ENCODE results near the gene PHRF1. TPM values are rescaled to one million over a fixed set of nuclear protein-coding genes. Genes with fewer than 3 reads are reported as not detected.

The PHRF1 gene, protein sequence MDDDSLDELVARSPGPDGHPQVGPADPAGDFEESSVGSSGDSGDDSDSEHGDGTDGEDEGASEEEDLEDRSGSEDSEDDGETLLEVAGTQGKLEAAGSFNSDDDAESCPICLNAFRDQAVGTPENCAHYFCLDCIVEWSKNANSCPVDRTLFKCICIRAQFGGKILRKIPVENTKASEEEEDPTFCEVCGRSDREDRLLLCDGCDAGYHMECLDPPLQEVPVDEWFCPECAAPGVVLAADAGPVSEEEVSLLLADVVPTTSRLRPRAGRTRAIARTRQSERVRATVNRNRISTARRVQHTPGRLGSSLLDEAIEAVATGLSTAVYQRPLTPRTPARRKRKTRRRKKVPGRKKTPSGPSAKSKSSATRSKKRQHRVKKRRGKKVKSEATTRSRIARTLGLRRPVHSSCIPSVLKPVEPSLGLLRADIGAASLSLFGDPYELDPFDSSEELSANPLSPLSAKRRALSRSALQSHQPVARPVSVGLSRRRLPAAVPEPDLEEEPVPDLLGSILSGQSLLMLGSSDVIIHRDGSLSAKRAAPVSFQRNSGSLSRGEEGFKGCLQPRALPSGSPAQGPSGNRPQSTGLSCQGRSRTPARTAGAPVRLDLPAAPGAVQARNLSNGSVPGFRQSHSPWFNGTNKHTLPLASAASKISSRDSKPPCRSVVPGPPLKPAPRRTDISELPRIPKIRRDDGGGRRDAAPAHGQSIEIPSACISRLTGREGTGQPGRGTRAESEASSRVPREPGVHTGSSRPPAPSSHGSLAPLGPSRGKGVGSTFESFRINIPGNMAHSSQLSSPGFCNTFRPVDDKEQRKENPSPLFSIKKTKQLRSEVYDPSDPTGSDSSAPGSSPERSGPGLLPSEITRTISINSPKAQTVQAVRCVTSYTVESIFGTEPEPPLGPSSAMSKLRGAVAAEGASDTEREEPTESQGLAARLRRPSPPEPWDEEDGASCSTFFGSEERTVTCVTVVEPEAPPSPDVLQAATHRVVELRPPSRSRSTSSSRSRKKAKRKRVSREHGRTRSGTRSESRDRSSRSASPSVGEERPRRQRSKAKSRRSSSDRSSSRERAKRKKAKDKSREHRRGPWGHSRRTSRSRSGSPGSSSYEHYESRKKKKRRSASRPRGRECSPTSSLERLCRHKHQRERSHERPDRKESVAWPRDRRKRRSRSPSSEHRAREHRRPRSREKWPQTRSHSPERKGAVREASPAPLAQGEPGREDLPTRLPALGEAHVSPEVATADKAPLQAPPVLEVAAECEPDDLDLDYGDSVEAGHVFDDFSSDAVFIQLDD (N-terminal part only)
- total RNA-seq (2012; rRNA removed) (10.9 and 12.2 TPM in 2 replicates), polyA plus RNA-seq (2012; rRNA removed) (17.5 and 23.0 TPM in 2 replicates), Bru-seq, nascent RNA (percentile 83 among the genes with signal in this experiment), BruChase-seq, experiment 1, labeled RNA remaining after a 6-hour chase (percentile 89 among the genes with signal in this experiment), BruChase-seq, experiment 2, labeled RNA remaining after a 2-hour chase (percentile 88 among the genes with signal in this experiment)
- polyA plus RNA-seq (2012; cell fraction: cytosol; rRNA removed), result 16.8 and 17.0 TPM in 2 replicates
- 34.6 and 53.2 TPM in 2 replicates for polyA plus RNA-seq (2012; cell fraction: nucleus; rRNA removed; ENCODE audit: low replicate concordance)
- long read RNA-seq, full-length matches to known transcripts, result 2 of 40 reads
- long read RNA-seq, partial matches to known transcripts, result 34 of 40 reads
- long read RNA-seq, other reads (novel, unspliced or antisense), result 4 of 40 reads

DNA sequence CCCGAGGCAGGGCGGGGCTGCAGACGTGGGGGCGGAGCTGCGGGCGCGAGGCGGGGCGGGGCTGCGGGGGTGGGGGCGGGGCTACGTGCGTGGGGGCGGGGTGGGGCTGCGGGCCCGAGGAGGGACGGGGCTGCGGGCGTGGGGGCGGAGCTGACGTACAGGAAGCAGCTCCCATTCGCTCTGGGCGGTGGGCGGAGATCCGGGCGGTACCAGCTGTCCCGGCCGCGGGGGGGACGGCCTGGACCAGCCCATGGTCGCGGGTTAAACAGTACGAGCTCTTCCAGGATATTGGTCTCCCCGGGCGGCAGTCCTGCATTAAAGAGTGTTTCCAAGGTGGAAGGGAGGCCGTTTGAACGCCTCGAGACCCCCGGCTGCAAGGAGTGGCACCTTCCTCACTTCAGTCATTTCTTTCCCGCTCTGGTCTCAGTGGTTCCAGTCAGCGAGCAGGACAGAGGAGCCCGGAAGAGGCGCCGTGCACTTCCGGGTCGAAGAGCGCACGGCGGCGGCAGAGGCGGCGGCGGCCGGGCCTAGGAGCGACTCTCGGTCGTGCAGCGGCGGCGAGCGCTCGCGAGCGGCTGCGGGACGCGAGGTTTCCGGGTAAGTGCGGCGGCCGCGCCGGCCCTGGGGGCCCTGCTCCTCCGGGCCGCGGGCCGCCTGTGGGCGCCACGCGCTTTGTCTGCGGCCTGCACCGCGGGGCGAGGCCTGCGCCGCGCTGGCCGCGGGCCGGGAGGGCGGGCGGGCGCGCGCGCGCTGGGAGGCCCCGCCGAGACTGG lies at the start of gene PHRF1:
TSS of gene PHRF1 (plus strand) at position 475 of the 773 bp plus-strand sequence. CDS start 5,043 bp downstream, outside the sequence.
- peaks cover 2 to 32% of the 10 kb centered on the region in 2 experiments; a peak in 3 of 4 replicates for H3K79me1 ChIP-seq (ENCODE audit: low read depth in 1 of 2, low read length in 2 of 2)
- CTCF ChIA-PET, result no interaction called here
- H3K36me3 ChIP-seq (ENCODE audit: control insufficient read depth, insufficient read depth, low read length), result peaks cover 3% of the 10 kb centered on the region; the same call in 1 of the 2 replicates
- POLR2A ChIA-PET (ENCODE audit: unreplicated experiment), result no interaction called here
- peak within 1 kb of the TSS; percentile 88 to 100 for H4K8ac ChIP-seq (ENCODE audit: low read depth in 2 of 2, low read length in 2 of 2)
- H3K23ac ChIP-seq (ENCODE audit: low read depth, low read length), result peak within 1 kb of the TSS; percentile 97
- H3K9me3 ChIP-seq (ENCODE audit: control insufficient read depth, insufficient read depth, low read length), result no peaks in the 10 kb centered on the region
- H3K4me3 ChIP-seq (ENCODE audit: insufficient read depth, low read depth, low read length), result peak within 1 kb of the TSS; percentile 96
- H2BK5ac ChIP-seq (ENCODE audit: low read depth, low read length, poor library complexity, severe bottlenecking), result peak within 1 kb of the TSS; percentile 99
- H3K14ac ChIP-seq (replicated peaks; ENCODE audit: low read depth, low read length), result peak within 1 kb of the TSS; percentile 99
- H3K27ac ChIP-seq (ENCODE audit: insufficient read depth, low read length), result peak within 1 kb of the TSS; percentile 95
- dilution Hi-C loops (cut with HindIII; ENCODE audit: low sequenced_read_pairs, unreplicated experiment), result no loop called here
- peak within 1 kb of the TSS; percentile 99 for H4K91ac ChIP-seq (ENCODE audit: insufficient read depth, low read depth, low read length)
- H3K4me2 ChIP-seq (ENCODE audit: low read depth, low read length), result peak within 1 kb of the TSS; percentile 95
- peak within 1 kb of the TSS; percentile 95 for H2BK20ac ChIP-seq (ENCODE audit: low read depth, low read length)
- ATAC-seq (ENCODE audit: low read depth), result peak; percentile 93
- peaks cover 16% of the 10 kb centered on the region for H3K4me1 ChIP-seq (ENCODE audit: control insufficient read depth, insufficient read depth, low read length)
- no peaks in the 10 kb centered on the region; the same call in 1 of the 2 replicates for H3K27me3 ChIP-seq (ENCODE audit: control insufficient read depth, insufficient read depth, low read length)
- H3K4ac ChIP-seq (ENCODE audit: low read depth, low read length), result peak within 1 kb of the TSS; percentile 98
- intact Hi-C loops (cut with micrococcal nuclease), result no loop called here
- H4K20me1 ChIP-seq (ENCODE audit: insufficient read depth, low read length), result peaks cover 49% of the 10 kb centered on the region
- H2BK15ac ChIP-seq (ENCODE audit: low read depth, low read length), result peak within 1 kb of the TSS; percentile 99
- in situ Hi-C loops (cut with MboI; ENCODE audit: low sequenced_read_pairs), result no loop called here
- peak within 1 kb of the TSS; percentile 91 for H4K5ac ChIP-seq (ENCODE audit: low read depth, low read length)
- H2AK9ac ChIP-seq (replicated peaks; ENCODE audit: low read depth, low read length, poor library complexity), result peak within 1 kb of the TSS; percentile 97
- H2BK120ac ChIP-seq (ENCODE audit: low read depth, low read length), result peak within 1 kb of the TSS; percentile 99
- peak within 1 kb of the TSS; percentile 97 for H3K9ac ChIP-seq (ENCODE audit: low read depth, low read length)
- peak within 1 kb of the TSS; percentile 88 for H3K18ac ChIP-seq (ENCODE audit: low read depth, low read length)
- peak within 1 kb of the TSS; percentile 100 for H2AFZ ChIP-seq (replicated peaks; ENCODE audit: low read length, poor library complexity)
- 0% methylated on average over 31 of the region's 99 CpGs; no CpG with 5 or more reads in 1 of the 2 experiments for WGBS, 2 experiments (ENCODE audit: extremely low coverage in 2 of 2, insufficient read length in 1 of 2)
- peak within 1 kb of the TSS; percentile 94 for H2AK5ac ChIP-seq (ENCODE audit: low read depth, low read length)
- DNase-seq, result peak; percentile 92
- BruUV-seq (replicated peaks), result no TSS peak
- peak within 1 kb of the TSS; percentile 99 for H3K56ac ChIP-seq (ENCODE audit: extremely low read depth, insufficient read depth, low read length)
- peaks cover 17% of the 10 kb centered on the region for H3K9me1 ChIP-seq (ENCODE audit: insufficient read depth, low read length)
- TF ChIP-seq, protein P1, sequence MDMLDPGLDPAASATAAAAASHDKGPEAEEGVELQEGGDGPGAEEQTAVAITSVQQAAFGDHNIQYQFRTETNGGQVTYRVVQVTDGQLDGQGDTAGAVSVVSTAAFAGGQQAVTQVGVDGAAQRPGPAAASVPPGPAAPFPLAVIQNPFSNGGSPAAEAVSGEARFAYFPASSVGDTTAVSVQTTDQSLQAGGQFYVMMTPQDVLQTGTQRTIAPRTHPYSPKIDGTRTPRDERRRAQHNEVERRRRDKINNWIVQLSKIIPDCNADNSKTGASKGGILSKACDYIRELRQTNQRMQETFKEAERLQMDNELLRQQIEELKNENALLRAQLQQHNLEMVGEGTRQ (IDR thresholded peaks at IDR 0.05; ENCODE audit: low read depth, low read length), result no peak
- no peak for TF ChIP-seq FOS (IDR thresholded peaks at IDR 0.05; ENCODE audit: low read depth, low read length)
- TF ChIP-seq CHD1 (IDR thresholded peaks at IDR 0.05; ENCODE audit: low read depth, low read length), result peak; percentile 98; the same call in 1 of the 2 replicates
- TF ChIP-seq, protein P2, sequence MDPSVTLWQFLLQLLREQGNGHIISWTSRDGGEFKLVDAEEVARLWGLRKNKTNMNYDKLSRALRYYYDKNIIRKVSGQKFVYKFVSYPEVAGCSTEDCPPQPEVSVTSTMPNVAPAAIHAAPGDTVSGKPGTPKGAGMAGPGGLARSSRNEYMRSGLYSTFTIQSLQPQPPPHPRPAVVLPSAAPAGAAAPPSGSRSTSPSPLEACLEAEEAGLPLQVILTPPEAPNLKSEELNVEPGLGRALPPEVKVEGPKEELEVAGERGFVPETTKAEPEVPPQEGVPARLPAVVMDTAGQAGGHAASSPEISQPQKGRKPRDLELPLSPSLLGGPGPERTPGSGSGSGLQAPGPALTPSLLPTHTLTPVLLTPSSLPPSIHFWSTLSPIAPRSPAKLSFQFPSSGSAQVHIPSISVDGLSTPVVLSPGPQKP (IDR thresholded peaks at IDR 0.05; ENCODE audit: borderline replicate concordance, low read depth, low read length), result no peak
- peak; percentile 99 for TF ChIP-seq BHLHE40 (IDR thresholded peaks at IDR 0.05; ENCODE audit: low read depth, low read length)
- peak; percentile 87 for TF ChIP-seq POLR2A (IDR thresholded peaks at IDR 0.05; ENCODE audit: low read depth, low read length)
- no peak for TF ChIP-seq RAD21 (IDR thresholded peaks at IDR 0.05; ENCODE audit: low read length)
- peak; percentile 36; the same call in 1 of the 2 replicates for TF ChIP-seq MXI1 (IDR thresholded peaks at IDR 0.05; ENCODE audit: borderline replicate concordance, low read depth, low read length)

All from IMR-90 (cell line).